ENCODE data around the gene CFTR.

Gene CFTR

DNA sequence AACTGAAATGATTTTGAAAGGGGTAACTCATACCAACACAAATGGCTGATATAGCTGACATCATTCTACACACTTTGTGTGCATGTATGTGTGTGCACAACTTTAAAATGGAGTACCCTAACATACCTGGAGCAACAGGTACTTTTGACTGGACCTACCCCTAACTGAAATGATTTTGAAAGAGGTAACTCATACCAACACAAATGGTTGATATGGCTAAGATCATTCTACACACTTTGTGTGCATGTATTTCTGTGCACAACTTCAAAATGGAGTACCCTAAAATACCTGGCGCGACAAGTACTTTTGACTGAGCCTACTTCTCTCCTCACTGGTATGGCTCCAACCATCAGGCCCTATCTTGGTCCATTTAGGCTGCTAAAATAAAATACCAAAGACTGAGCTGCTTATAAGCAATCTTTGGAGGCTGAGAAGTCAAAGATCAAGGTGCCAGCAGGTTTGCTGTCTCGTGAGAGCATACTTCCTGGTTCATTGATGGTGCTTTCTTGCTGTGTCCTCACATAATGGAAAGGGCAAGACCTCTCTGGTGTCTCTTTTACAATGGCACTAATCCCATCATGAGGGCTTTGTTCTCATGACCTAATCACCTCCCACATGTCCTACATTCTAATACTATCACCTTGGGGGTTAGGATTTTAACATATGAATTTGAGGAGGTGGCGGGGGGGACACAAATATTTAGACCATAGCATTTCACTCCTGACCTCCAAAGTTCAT is 173.3 kb downstream of the CFTR start:
- no peak for DNase-seq (ENCODE audit: low spot score)

DNA sequence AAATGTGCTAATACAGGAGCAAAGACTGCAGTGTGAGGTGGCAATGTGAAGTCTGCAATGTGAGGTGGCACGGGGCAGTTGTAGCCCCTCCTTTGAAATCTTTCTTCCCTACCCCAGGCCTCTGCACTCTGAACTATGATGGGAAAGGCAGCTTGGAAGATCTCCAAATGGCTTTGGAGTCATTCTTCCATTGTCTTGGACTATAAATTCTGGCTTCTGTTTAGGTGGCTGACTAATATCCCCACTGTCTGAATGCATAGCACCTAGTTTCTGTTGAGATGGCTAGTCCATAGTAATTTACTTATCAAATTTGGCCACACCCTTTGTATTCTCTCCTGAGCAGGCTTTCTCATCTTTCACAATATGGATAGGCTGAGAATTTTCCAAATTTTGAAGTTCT is 175.0 kb downstream of the CFTR start:
- DNase-seq (ENCODE audit: low spot score), result no peak

DNA sequence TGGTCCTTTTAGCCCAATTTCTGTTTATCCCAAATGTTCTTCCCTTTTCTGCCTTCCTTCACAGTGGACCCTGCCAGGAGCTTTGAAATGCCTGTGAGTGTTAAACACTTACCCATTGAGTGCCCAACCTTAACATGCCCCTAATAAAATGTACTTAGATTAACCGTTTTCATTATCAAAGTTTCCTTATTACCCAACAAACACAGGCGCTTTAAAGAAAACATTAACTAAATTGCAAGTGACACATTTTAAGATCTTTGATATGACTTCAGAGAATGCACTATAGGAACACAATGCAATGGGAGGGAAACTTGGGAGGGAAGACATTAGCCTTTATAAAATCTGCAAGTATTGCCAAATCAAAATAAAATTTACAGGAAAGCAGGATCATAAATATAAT is 177.0 kb downstream of the CFTR start:
- DNase-seq (ENCODE audit: low spot score), result no peak

DNA sequence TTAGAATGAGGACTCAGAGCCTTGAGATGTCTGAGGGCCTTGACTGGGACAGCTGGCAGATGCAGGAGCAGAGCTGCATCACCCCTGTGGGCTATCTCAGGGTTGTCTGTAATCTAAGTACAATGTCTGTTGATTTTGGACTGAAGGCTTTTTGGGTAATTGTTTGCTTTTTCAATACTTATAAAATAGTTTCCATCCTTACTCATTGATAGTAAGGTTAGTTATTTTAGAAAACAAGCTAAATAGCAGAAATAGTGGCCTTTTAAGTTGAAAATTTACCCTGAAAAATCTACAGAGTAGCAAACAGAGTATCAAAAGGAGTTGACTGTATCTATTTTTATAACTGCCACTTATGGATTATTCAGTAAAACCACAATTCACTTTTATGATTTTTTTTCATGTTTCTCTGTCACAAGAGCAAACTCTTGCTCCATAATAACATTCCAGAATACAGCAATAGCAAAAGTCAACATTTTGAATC is 179.7 kb downstream of the CFTR start:
- no peak for DNase-seq (ENCODE audit: low spot score)

- DNase-seq (ENCODE audit: low spot score), result no peak
These were observed 181.5 kb downstream of the CFTR start for GRCh38 chr7:117661328-117661727.

DNA sequence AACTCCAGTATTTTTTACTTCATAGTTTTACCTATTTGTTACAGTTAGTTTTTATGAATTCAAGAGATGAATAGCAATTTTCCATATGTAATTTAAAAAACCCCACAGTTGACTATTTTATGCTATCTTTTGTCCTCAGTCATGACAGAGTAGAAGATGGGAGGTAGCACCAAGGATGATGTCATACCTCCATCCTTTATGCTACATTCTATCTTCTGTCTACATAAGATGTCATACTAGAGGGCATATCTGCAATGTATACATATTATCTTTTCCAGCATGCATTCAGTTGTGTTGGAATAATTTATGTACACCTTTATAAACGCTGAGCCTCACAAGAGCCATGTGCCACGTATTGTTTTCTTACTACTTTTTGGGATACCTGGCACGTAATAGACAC is 184.2 kb downstream of the CFTR start:
- no peak for DNase-seq (ENCODE audit: low spot score)

- no peak for DNase-seq (ENCODE audit: low spot score)
These were observed 185.5 kb downstream of the CFTR start for GRCh38 chr7:117665368-117665767.

DNA sequence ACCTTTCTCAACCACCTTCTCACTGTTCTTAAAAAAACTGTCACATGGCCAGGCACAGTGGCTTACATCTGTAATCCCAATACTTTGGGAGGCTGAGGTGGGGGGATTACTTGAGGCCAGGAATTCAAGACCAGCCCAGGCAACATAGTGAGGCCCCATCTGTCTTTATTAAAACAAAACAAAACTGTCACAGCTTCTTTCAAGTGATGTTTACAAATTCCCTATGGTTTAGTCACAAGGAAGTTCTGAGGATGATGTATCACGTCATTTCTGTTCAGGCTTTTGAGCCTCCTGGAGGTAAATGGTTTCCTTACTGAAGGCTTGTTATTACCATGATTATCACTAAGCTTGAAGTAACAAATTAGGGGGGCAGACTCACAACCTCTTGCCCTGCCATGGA is 186.2 kb downstream of the CFTR start:
- DNase-seq (ENCODE audit: low spot score), result no peak

- DNase-seq (ENCODE audit: low spot score), result no peak
These were observed 186.9 kb downstream of the CFTR start for GRCh38 chr7:117666689-117667088.

DNA sequence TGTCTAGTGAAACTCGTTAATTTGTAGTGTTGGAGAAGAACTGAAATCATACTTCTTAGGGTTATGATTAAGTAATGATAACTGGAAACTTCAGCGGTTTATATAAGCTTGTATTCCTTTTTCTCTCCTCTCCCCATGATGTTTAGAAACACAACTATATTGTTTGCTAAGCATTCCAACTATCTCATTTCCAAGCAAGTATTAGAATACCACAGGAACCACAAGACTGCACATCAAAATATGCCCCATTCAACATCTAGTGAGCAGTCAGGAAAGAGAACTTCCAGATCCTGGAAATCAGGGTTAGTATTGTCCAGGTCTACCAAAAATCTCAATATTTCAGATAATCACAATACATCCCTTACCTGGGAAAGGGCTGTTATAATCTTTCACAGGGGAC is 187.6 kb downstream of the CFTR start:
- DNase-seq (ENCODE audit: low spot score), result no peak

GRCh38 chr7:117669818-117670217 is 190.0 kb downstream of the CFTR start:
- no peak for DNase-seq (ENCODE audit: low spot score)

DNA sequence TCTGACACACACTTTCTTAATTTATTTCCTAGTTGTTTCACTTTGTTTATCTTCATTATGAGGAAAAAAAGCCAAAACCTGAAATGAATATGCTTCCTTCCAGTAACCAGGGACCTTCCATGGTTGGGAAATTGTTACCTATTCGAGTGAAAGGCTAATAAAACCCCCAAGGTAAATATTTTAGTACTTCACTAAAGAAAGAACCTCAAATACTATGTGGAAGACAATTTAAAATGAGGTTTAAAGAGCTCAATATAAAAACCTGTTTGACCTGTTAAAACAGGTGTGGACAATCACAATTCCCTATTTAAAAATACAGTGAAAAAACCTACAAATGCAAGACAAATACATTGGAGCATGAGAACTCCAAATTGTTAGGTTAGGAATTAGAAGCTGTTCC is 192.6 kb downstream of the CFTR start:
- no peak for DNase-seq (ENCODE audit: low spot score)

DNA sequence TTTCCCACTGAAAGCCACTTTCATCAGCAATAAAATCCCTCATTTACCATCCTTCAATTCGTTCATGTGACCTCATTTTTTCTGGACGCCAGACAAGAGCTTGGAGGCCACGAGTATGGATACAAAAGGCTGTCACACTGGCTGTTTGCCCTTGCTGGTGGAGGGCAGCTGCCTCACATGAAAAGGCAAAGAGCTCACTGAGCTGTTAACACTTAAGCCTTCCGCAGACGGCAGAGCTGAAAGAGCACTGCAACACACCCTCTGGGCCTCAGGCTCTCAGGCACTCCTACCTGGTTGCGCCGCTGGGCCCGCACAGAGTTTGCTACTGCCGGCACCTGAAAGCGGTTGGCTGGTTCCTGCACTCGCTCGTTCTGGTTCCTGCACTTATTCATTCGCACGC is 193.5 kb downstream of the CFTR start:
- no peak for DNase-seq (ENCODE audit: low spot score)

GRCh38 chr7:117673839-117674238 is 194.0 kb downstream of the CFTR start:
- no peak for DNase-seq (ENCODE audit: low spot score)

GRCh38 chr7:117674617-117675016 is 194.8 kb downstream of the CFTR start:
- no peak for DNase-seq (ENCODE audit: low spot score)

DNA sequence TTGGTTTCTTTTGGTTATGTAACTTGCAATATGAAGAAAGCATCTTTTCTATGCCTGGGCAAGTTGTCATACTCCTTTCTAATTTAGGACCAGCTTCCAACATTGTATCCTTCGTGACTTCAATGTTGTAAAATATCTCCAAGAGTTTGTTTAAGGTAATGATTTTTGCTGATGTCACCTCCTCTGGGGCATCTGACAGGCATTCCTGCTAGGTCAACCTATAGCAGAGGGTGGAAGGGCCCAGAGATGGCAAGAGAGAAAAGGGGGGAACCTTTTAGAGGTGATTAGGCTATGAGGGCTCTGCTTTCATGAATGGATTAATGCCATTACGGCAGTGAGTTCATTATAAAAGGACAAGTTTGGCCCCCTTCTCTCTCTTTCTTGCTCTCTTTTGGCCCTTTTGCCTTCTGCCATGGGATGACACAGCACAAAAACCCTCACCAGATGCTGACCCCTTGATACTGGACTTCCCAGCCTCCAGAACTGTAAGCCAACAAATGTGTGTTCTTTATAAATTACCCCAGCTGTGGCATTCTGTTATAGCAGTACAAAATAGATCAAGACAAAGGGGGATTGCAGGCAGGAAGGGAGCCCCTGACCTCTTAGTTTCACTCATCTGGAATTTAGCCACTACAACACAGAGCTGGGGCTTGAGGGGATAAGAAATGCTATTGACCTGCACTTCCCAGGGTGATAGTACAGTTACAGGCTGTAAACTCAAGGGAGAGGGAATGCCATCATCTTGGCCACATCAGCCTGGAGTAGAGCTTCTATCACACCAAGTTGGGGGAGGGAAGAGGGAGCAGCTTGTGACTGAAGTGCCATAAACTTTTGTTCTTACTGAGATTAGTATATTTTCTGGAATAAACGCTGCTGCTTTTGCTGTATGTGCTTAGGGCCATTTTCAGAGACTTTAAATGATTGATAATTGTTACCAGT is 195.9 kb downstream of the CFTR start:
- no peak for DNase-seq (ENCODE audit: low spot score)

- no peak for DNase-seq (ENCODE audit: low spot score)
These were observed 199.3 kb downstream of the CFTR start for GRCh38 chr7:117679120-117679519.

- no peak for DNase-seq (ENCODE audit: low spot score)
These were observed 203.0 kb downstream of the CFTR start for GRCh38 chr7:117682681-117683385.

DNA sequence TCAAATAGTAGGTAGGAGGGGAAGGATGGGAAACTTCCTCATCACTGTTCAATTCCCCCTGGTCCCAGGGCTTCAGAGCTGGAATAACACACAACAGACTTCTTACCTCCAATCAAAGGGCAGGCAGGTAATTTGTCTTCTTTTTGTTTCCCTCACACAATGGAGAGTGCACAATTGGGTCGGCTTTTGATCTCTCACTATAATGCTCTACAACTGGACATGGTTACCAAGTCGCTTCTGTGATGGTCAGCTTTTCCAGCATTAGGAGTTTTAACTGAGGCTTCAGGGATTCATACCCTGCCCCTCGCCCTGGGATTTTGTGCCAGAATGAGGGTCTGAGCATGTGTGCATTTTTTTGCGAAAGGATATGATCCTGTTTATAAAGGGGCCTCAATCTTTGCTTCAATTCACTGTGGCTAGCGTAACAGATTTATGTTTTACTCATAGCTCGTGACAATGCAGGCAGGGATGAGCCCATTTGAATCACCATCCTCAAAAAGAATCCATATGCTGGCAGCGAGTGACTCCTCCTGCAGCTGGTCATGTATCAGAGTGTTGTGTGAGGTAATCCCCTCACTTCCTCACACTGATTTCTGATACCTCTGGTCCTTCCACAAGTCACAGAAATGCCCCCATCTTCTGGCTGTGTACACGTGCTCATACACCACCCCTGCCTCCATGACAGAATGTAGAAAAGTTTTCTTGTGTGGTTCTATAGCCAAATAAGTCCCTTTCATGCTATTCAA is 203.8 kb downstream of the CFTR start:
- DNase-seq (ENCODE audit: low spot score), result no peak

GRCh38 chr7:117685795-117686194 is 206.0 kb downstream of the CFTR start:
- DNase-seq (ENCODE audit: low spot score), result no peak

- DNase-seq (ENCODE audit: low spot score), result no peak
These were observed 206.6 kb downstream of the CFTR start for GRCh38 chr7:117686311-117686935.

Measured in hematopoietic multipotent progenitor cell treated with erythropoietin and hydrocortisone succinate and interleukin-3 and kit ligand, for 17 days (in vitro differentiated cells).